GM12872 (cell line): Measurements from ENCODE around the gene ZNF768.

Source experiments
- TF ChIP-seq, protein P1 (sequence below): IDR thresholded peaks from 3 replicates; pipeline ENCODE4 v1.5.1; 2011; ENCODE audit warnings: low read depth, mild to moderate bottlenecking, low read length, moderate library complexity; ENCODE audit not compliant: insufficient read depth

ZNF768 gene

DNA sequence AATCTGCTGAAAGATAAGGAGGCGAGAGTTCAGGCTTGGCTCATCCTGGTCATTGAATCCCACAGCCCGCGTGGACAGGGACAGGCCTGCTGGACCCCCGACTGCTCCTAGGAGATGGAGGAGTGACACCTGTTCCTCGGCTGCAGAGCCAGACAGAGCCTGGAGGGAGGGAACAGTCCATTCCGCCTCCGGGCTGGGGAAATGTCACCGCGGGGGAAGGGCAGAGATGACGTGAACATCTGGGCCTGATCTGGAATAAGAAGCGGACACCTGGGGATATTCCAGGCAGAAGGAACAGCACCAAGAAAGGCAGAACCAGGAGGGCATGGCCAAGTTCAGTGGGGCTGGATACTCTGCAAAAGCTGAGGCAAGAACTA, 6.8 kb upstream of the ZNF768 start:
- TF ChIP-seq, protein P1, sequence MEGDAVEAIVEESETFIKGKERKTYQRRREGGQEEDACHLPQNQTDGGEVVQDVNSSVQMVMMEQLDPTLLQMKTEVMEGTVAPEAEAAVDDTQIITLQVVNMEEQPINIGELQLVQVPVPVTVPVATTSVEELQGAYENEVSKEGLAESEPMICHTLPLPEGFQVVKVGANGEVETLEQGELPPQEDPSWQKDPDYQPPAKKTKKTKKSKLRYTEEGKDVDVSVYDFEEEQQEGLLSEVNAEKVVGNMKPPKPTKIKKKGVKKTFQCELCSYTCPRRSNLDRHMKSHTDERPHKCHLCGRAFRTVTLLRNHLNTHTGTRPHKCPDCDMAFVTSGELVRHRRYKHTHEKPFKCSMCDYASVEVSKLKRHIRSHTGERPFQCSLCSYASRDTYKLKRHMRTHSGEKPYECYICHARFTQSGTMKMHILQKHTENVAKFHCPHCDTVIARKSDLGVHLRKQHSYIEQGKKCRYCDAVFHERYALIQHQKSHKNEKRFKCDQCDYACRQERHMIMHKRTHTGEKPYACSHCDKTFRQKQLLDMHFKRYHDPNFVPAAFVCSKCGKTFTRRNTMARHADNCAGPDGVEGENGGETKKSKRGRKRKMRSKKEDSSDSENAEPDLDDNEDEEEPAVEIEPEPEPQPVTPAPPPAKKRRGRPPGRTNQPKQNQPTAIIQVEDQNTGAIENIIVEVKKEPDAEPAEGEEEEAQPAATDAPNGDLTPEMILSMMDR: no peak

DNA sequence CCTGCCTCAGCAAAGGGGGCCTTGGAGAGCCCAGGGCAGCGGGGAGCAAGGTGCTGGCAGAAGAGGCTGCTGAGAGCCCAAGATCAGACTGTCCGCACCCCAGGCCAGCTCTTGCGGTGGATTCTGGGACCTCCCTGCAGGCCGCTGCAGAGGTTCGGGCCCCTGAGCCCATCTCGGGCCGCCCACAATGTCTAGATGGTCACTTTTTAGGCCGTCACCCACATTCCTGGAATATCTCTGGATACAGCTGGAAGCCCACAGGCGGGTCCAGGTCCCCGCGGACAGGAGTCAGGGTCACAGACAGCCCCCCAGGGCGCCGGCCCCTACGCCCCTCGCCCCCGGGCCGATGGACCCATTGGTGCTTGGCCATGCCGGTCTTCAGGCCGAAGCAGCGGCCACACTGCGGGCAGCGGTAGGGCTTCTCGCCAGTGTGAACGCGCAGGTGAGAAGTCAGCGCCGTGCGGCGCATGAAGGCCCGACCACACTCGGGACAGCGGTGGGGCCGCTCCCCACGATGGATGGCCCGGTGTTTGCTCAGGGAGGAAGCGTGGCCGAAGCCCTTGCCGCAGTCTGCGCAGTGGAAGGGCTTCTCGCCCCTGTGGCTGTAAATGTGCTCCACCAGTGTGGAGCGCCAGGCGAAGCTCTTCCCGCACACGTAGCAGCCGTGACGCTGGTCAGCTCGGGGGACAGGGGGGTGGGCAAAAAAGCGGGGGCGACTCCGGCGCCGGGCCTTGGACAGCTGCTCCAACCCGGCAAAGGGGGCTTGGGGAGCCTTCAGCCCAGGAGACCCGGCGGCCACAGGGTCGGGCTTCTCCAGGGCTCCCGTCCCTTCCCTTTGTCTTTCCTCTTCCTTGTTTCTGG, 6.1 kb upstream of the ZNF768 start:
- TF ChIP-seq, protein P1: no peak

- TF ChIP-seq, protein P1: no peak
These were observed 4.0 kb upstream of the ZNF768 start for GRCh38 chr16:30530163-30531037.

- TF ChIP-seq, protein P1: no peak
These were observed 2.6 kb upstream of the ZNF768 start for GRCh38 chr16:30528799-30529457.

DNA sequence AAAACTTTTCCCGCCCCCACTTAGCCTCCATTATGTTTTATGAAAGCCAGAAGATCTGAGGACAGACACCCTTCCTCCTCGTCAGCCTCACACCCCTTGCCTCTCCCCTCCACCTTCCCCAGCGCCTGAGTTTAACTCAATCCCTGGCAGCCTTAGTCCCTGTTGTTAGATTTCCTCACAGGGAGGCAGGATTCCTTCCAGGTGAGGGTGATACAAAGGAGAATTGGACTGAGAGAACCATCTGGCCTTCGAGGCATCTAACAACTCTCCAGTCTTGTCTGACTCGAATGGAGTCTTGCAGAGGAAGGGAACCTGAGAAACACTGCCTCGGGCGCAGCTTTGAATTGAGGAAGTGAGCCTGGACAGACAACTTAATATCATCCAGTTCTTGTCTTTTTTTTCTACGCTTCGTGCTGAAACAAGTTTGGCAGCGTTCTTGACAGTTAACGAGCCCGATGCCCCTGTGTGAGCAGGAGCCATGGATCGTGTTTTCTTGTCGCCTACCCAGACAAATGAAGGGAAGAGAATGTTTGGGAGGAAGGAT, 1.3 kb upstream of the ZNF768 start:
- TF ChIP-seq, protein P1: no peak

GRCh38 chr16:30526823-30527634, 663 bp upstream of the ZNF768 start:
- TF ChIP-seq, protein P1: peak; percentile 56

DNA sequence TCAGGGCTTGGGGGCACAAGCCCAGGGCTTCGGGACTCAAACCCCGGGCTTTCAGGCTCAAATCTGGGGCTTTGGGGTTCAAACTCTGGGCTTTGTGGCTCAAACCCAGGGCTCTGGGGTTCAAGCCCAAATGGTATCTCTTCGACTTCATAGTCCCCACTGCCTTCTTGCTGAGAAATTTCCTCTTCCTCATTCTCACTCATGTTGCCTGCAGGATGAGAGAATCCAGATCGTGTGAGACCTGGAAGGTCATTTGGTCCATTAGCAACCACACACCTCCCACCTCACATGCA, 576 bp downstream of the ZNF768 start:
- TF ChIP-seq, protein P1: no peak
